ENCODE data around the gene CCDC68. TPM values are rescaled to one million over a fixed set of nuclear protein-coding genes. Genes with fewer than 3 reads are reported as not detected.

CCDC68 gene
- total RNA-seq, 1 donor from 2014 or later: 5.1 TPM

- no peak for TF ChIP-seq CTCF (IDR thresholded peaks at IDR 0.05; ENCODE audit: borderline replicate concordance)
- Histone ChIP-seq H3K36me3 (no peaks in the 10 kb centered on the region), H3K4me3 (peak overlapping the region; percentile 60), H3K9me3 (replicated peaks) (no peaks in the 10 kb centered on the region), H3K27ac (replicated peaks) (peak overlapping the region; percentile 76), H3K4me1 (peaks cover 24% of the 10 kb centered on the region), H3K27me3 (ENCODE audit: low read depth) (no peaks in the 10 kb centered on the region)
- intact Hi-C loops (cut with micrococcal nuclease): no loop called here
- DNase-seq: peak; percentile 23
These were observed 13.1 kb downstream of the CCDC68 start for GRCh38 chr18:54946149-54946581.

GRCh38 chr18:54945576-54946125 is 13.6 kb downstream of the CCDC68 start:
- intact Hi-C loops (cut with micrococcal nuclease): no loop called here
- Histone ChIP-seq H3K9me3 (replicated peaks) (no peaks in the 10 kb centered on the region), H3K27ac (replicated peaks) (peak overlapping the region; percentile 76), H3K4me1 (peaks cover 24% of the 10 kb centered on the region), H3K36me3 (no peaks in the 10 kb centered on the region), H3K4me3 (peak overlapping the region; percentile 60), H3K27me3 (ENCODE audit: low read depth) (no peaks in the 10 kb centered on the region)
- no peak for DNase-seq
- no peak for TF ChIP-seq CTCF (IDR thresholded peaks at IDR 0.05; ENCODE audit: borderline replicate concordance)

- intact Hi-C loops (cut with micrococcal nuclease): no loop called here
- Histone ChIP-seq H3K27me3 (ENCODE audit: low read depth) (no peaks in the 10 kb centered on the region), H3K9me3 (replicated peaks) (no peaks in the 10 kb centered on the region), H3K4me1 (peaks cover 23% of the 10 kb centered on the region), H3K27ac (replicated peaks) (no peak overlapping the region), H3K36me3 (peaks cover 8% of the 10 kb centered on the region), H3K4me3 (no peak overlapping the region)
- no peak for TF ChIP-seq CTCF (IDR thresholded peaks at IDR 0.05; ENCODE audit: borderline replicate concordance)
- no peak for DNase-seq
These were observed 16.7 kb downstream of the CCDC68 start for GRCh38 chr18:54942569-54942968.

- Histone ChIP-seq H3K27ac (replicated peaks) (no peak overlapping the region), H3K4me1 (peaks cover 19% of the 10 kb centered on the region), H3K4me3 (no peak overlapping the region), H3K9me3 (replicated peaks) (no peaks in the 10 kb centered on the region), H3K27me3 (ENCODE audit: low read depth) (no peaks in the 10 kb centered on the region), H3K36me3 (peaks cover 8% of the 10 kb centered on the region)
- no peak for DNase-seq
- intact Hi-C loops (cut with micrococcal nuclease): no loop called here
- no peak for TF ChIP-seq CTCF (IDR thresholded peaks at IDR 0.05; ENCODE audit: borderline replicate concordance)
These were observed 17.1 kb downstream of the CCDC68 start for GRCh38 chr18:54942144-54942543.

GRCh38 chr18:54939361-54939917 is 19.8 kb downstream of the CCDC68 start:
- no peak for TF ChIP-seq CTCF (IDR thresholded peaks at IDR 0.05; ENCODE audit: borderline replicate concordance)
- Histone ChIP-seq H3K4me1 (no peaks in the 10 kb centered on the region), H3K27me3 (ENCODE audit: low read depth) (no peaks in the 10 kb centered on the region), H3K36me3 (peaks cover 18% of the 10 kb centered on the region), H3K27ac (replicated peaks) (no peak overlapping the region), H3K4me3 (no peak overlapping the region), H3K9me3 (replicated peaks) (no peaks in the 10 kb centered on the region)
- intact Hi-C loops (cut with micrococcal nuclease): no loop called here
- no peak for DNase-seq

All from left ventricle myocardium inferior (tissue), 1 donor.